HG03571 (cell line): Measurements from ENCODE around the gene PITPNB.

Experiments
- ATAC-seq: cut with Tn5 transposase; IDR thresholded peaks from one replicate; pipeline ENCODE4 v1.9.1; 2021; ENCODE audit not compliant: unreplicated experiment

PITPNB gene

DNA sequence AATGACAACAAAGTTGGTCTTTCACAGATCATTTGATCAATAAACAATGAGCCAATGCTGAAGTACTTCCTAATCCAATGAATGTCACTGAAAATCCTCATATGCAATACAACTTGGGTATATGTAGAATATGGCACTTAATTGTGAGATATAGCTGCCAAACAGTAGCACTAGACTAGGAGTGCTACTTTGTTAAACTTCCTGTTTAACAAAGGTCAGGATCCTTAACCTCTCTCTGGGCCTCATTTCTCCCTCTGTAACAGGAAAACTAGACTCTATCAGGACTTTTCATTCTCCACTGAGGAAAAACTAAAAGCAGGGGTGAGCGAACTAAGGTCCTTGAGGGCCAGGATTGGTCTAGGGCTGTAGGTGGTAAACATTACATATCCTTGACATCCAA is 56.1 kb downstream of the PITPNB start:
- no peak for ATAC-seq

- no peak for ATAC-seq
These were observed 59.7 kb downstream of the PITPNB start for GRCh38 chr22:27859336-27859735.

- no peak for ATAC-seq
These were observed 60.4 kb downstream of the PITPNB start for GRCh38 chr22:27858626-27859025.

- no peak for ATAC-seq
These were observed 61.6 kb downstream of the PITPNB start for GRCh38 chr22:27857443-27857842.

DNA sequence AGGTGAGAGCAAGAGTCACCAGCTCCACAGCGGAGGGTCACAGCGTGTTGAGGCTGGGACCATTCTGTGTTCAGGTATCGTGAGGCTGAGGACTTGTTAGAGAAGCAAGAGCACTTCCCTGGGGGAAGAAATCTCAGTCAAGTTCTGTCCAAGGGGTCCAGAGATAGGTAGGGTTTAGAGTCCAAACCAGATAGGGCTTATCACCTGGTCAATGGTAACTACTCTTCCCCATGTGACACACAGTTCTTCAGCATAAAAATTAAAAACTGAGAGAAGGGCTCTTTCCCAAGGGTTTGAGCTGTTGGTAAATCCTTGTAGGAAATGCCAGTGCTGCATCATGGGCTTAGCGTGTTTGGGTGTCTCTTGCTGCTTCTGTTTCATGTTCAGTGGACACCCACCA is 62.7 kb downstream of the PITPNB start:
- ATAC-seq: no peak

- ATAC-seq: no peak
These were observed 65.6 kb downstream of the PITPNB start for GRCh38 chr22:27853424-27853823.

- ATAC-seq: no peak
These were observed 66.9 kb downstream of the PITPNB start for GRCh38 chr22:27851974-27852746.

- ATAC-seq: no peak
These were observed 69.0 kb downstream of the PITPNB start for GRCh38 chr22:27850000-27850521.

DNA sequence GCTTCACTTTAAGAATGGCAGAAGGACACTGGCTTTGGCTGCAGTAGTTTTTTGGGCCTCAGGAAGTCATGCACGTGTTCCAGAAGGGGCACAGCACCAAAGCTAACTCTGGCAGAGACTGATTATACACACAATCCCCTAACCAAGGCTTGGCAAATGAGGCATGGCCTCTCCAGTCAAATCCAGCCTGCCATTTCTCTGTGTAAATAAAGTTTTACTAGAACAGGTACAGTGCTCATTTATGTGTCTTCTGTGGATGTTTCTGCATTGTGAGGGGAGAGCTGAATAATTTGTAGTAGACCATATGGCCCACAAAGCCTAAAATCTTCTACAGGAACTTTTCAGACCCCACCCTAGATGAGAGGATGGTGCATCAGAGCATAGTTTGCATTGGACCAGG is 71.1 kb downstream of the PITPNB start:
- ATAC-seq: no peak

DNA sequence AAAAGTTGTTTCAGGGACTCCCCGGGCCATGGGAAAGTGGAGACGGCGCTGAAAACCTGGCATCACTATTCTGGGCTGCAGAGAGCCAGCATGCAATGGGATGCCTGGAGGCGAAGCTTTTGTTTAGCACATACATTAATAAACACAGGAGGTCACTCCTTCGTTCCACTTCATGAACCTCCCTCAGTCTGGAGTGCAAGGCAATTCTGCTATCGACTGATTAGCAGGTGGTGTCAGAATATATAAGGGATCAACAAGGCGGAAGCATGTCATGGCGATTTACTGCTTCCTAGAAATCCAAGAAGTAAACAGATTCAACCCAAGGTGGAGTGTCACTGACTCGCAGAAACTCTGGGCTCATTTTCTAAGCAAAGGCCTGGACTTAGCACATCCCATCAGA is 72.1 kb downstream of the PITPNB start:
- ATAC-seq: no peak

GRCh38 chr22:27846248-27846757 is 72.8 kb downstream of the PITPNB start:
- ATAC-seq: no peak

GRCh38 chr22:27845644-27846043 is 73.4 kb downstream of the PITPNB start:
- no peak for ATAC-seq

DNA sequence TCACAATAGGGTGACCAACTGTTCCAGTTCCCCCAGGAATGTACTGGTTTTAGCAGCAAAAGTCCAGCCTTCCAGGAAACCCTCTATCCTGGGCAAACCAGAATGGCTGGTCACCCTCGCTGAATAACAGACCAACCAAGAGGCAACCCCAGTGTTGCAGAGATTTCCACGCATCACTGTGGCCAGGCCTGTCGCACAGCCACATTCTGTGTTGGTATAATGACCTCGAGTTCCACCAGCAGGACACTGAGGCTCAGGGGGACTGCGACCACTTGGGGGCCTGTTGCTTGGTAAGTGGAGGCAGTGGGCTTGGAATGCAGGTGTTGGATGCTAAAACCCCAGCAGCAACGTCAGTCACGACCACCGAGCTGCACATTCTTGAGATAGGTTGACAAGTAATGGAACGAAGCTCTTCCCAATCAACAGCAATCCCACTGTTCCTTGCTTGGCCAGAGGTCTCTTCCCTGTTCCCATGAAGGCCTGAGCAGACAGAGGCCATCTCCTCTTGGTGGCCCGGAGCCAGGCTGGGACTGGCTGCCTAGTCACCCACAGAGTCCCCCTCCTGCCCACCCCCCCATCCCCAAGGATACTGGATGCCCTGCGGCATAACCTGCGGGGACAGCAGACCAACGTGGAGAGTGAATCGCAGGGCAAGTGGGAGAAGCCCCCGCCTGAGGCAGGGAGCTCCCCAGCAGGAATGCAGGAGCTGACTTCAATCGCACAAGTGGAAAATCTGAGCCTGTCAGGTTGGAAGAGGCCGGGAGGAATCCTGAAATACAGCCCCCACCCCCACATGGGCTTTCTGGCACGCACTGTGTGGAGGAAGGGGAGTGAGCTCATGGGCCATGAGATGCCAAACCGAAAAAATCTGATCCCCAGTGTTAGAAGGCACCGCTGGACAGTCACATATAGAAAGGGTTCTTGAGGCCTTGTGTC is 74.1 kb downstream of the PITPNB start:
- no peak for ATAC-seq

DNA sequence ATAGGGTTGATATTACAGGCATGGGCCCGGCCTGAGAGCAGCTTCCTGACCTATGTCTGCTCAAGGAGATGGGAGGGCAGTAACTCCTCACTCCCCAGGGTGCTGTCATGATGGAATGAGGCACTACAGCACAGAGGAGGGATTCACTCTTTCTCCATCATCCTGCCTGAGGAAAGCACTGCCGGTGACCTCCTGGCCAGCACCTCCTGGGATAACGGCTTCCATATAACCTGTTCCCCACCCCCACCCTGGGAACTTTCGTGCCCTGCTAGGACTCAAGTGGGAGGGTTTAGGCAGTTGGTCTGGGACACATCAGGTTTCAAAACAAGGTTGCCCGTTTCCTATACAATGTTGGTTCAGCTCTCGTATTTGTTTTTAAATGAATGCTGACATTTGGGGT is 74.8 kb downstream of the PITPNB start:
- no peak for ATAC-seq

DNA sequence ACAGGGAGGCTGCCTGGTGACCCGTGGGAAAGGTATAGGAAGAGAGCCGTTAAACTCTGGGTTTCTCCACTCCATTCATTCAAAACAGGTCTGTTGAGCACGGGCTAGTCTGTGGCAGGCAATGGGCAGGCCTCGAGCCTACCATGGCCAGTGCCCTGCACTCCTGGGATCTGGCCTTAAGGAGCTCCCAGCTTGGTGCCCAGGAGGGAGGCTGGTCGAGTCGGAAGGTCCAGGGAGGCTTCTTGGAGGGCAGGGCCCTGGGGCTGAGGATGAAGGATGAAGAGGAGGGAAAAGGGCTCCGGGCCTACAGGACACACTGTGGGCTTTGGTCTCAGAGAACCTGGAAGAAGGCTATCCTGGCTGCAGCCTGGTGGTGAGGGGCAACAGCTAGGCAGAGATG is 75.6 kb downstream of the PITPNB start:
- ATAC-seq: no peak

- no peak for ATAC-seq
These were observed 76.2 kb downstream of the PITPNB start for GRCh38 chr22:27842669-27843431.

GRCh38 chr22:27842201-27842600 is 76.9 kb downstream of the PITPNB start:
- ATAC-seq: no peak

DNA sequence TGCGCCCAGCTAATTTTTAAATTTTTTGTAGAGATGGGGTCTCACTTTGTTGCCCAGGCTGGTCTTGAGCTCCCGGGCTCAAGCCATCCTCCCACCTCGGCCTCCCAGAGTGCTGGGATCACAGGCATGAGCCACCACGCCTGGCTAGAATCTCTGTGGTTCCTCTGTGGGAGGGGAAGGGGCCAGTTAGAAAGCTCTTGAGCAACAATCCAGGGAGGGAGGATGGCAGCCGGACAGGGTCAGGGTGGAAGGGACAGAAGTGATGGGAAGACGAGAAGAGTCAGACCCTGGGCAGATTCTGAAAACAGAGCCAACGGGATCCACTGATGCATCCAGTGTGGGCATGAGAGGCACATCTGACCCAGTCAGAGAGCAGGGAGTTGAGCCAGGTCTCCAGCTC is 78.6 kb downstream of the PITPNB start:
- no peak for ATAC-seq

DNA sequence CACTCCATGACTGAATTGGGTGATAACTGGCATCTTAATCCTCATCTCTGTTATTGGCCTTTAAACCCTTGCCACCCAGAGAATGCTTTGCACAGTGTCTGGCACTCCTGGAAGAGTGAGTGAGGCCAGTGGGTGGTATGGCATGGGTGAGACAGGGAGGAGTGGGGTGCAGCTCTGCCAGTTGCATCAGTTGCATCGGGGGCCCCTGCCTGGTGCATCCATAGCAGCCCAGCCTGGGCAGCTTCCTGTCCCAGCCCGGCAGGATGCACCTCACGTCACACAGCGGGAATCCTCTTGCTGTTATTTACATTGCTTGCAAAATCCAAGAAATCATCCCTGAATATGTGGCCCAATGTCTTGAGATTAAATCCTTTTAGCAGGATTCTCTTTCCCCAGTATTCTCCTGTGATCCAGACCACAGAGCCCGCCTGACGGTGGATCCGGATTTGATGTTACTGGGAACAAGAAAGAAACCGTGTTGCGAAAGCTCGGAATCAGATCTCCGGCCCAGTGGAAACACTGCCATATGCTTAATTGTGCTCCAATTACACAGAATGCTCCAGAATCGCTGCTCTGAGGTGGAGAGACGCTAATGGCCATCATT is 79.9 kb downstream of the PITPNB start:
- ATAC-seq: no peak

GRCh38 chr22:27836181-27836580 is 82.9 kb downstream of the PITPNB start:
- no peak for ATAC-seq

DNA sequence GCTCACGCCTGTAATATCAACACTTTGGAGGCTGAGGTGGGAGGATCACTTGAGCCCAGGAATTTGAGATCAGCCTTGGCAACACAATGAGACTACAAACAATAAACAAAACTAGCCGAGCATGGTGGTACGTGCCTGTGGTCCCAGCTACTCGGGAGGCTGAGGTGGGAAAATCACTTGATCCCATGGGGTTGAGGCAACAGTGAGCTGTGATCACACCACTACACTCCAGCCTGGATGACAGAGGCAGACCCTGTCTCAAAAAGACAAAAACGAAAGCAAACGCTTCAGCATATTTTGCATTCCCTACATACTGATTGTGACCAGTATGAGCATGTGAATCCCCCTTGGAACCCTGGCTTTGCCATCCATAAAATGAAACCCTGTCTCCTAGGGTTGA is 83.6 kb downstream of the PITPNB start:
- ATAC-seq: no peak
